Measurements from ENCODE around the gene GLI2.

DNA sequence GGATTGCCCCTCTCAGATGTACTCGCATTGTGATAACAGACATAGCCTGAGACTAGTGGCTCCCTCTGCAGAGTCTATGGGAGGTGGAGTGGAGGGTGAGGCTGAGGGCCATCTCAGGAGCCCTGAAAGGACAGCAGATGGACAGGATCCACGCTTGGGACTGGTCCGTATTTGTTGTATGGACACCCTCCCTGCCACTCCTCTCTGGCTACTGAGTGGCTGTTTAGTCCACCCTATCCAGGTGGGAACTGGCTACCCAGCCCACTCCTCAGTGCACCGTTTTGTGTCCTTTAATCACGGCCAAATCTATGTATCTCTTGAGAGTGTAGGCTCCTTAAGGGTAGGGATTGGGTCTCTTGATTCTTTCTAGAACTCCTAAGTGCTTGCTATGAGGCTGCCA is 4.5 kb upstream of the GLI2 start:
- TF ChIP-seq, protein P1, sequence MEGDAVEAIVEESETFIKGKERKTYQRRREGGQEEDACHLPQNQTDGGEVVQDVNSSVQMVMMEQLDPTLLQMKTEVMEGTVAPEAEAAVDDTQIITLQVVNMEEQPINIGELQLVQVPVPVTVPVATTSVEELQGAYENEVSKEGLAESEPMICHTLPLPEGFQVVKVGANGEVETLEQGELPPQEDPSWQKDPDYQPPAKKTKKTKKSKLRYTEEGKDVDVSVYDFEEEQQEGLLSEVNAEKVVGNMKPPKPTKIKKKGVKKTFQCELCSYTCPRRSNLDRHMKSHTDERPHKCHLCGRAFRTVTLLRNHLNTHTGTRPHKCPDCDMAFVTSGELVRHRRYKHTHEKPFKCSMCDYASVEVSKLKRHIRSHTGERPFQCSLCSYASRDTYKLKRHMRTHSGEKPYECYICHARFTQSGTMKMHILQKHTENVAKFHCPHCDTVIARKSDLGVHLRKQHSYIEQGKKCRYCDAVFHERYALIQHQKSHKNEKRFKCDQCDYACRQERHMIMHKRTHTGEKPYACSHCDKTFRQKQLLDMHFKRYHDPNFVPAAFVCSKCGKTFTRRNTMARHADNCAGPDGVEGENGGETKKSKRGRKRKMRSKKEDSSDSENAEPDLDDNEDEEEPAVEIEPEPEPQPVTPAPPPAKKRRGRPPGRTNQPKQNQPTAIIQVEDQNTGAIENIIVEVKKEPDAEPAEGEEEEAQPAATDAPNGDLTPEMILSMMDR (conservative IDR thresholded peaks at IDR 0.05): no peak
- no peak for TF ChIP-seq EZH2 (IDR thresholded peaks at IDR 0.05; ENCODE audit: low read depth)

All from PC-9 (cell line).